H9 (cell line): ENCODE results near the gene NFYC. TPM values are rescaled to one million over a fixed set of nuclear protein-coding genes. Genes with fewer than 3 reads are reported as not detected.
"Not testable (repeated sequence)": the region's sequence is repeated elsewhere in the genome, so short reads cannot be mapped to it uniquely, and the experiment has no call there.

ENCODE experiments used
- DNase-seq: peaks from one replicate; pipeline ENCODE4 v3.0.0-alpha.2; 2017
- H2AFZ ChIP-seq: one replicate; pipeline ENCODE4 v1.6.1; 2013; ENCODE audit warnings: mild to moderate bottlenecking, low read length, control low read depth, moderate library complexity
- H2AK5ac ChIP-seq: 2 replicates; pipeline ENCODE4 v1.6.1; 2013; ENCODE audit warnings: low read length, control low read depth, mixed read lengths; ENCODE audit not compliant: insufficient read length
- H2BK120ac ChIP-seq: one replicate; pipeline ENCODE4 v1.6.1; 2013; ENCODE audit warnings: low read depth, mild to moderate bottlenecking, low read length, control low read depth, inconsistent platforms; ENCODE audit not compliant: poor library complexity, severe bottlenecking
- H2BK12ac ChIP-seq: 2 replicates; pipeline ENCODE4 v1.6.1; 2013; ENCODE audit warnings: low read length, control low read depth, mixed read lengths, low read depth; ENCODE audit not compliant: insufficient read length
- H2BK15ac ChIP-seq: 2 replicates; pipeline ENCODE4 v1.6.1; 2013; ENCODE audit warnings: low read depth, low read length, control low read depth
- H2BK20ac ChIP-seq: one replicate; pipeline ENCODE4 v1.6.1; 2013; ENCODE audit warnings: low read depth, mild to moderate bottlenecking, low read length, control low read depth, inconsistent platforms; ENCODE audit not compliant: poor library complexity, severe bottlenecking
- H2BK5ac ChIP-seq: 2 replicates; pipeline ENCODE4 v1.6.1; 2013; ENCODE audit warnings: low read length, control low read depth, mixed read lengths; ENCODE audit not compliant: insufficient read length
- H3K14ac ChIP-seq: 2 replicates; pipeline ENCODE4 v1.6.1; 2013; ENCODE audit warnings: low read length, control low read depth; ENCODE audit not compliant: insufficient read depth
- H3K18ac ChIP-seq: 2 replicates; pipeline ENCODE4 v1.6.1; 2013; ENCODE audit warnings: low read depth, mild to moderate bottlenecking, mixed read lengths, low read length, control low read depth; ENCODE audit not compliant: insufficient read length
- H3K23ac ChIP-seq: 2 replicates; pipeline ENCODE4 v1.6.1; 2013; ENCODE audit warnings: low read length, control low read depth, mixed read lengths, low read depth; ENCODE audit not compliant: insufficient read length
- H3K23me2 ChIP-seq: 2 replicates; pipeline ENCODE4 v1.6.1; 2013; ENCODE audit warnings: low read depth, mild to moderate bottlenecking, mixed read lengths, low read length, control low read depth; ENCODE audit not compliant: insufficient read length, poor library complexity, severe bottlenecking
- H3K27ac ChIP-seq: 2 replicates; pipeline ENCODE4 v1.5.1; 2013; ENCODE audit warnings: low read length, control low read depth, mixed read lengths, low read depth; ENCODE audit not compliant: insufficient read length
- H3K27me3 ChIP-seq: 2 replicates; pipeline ENCODE4 v1.6.1; 2013; ENCODE audit warnings: low read length, control low read depth, inconsistent platforms; ENCODE audit not compliant: insufficient read depth
- H3K4ac ChIP-seq: 2 replicates; pipeline ENCODE4 v1.6.1; 2013; ENCODE audit warnings: low read depth, mild to moderate bottlenecking, control low read depth, inconsistent platforms, low read length, moderate library complexity
- H3K4me1 ChIP-seq: 2 replicates; pipeline ENCODE4 v1.6.1; 2013; ENCODE audit warnings: low read length, control low read depth, inconsistent platforms; ENCODE audit not compliant: insufficient read depth
- H3K4me2 ChIP-seq: 2 replicates; pipeline ENCODE4 v1.6.1; 2013; ENCODE audit warnings: low read length, control low read depth, mixed read lengths; ENCODE audit not compliant: insufficient read length, insufficient read depth
- H3K56ac ChIP-seq: 2 replicates; pipeline ENCODE4 v1.6.1; 2013; ENCODE audit warnings: low read depth, mild to moderate bottlenecking, mixed read lengths, low read length, control low read depth; ENCODE audit not compliant: insufficient read length
- H3K79me1 ChIP-seq: 2 replicates; pipeline ENCODE4 v1.6.1; 2013; ENCODE audit warnings: low read depth, mild to moderate bottlenecking, moderate library complexity, low read length, control low read depth, inconsistent platforms; ENCODE audit not compliant: insufficient read depth, poor library complexity, severe bottlenecking
- H3K79me2 ChIP-seq: 2 replicates; pipeline ENCODE4 v1.6.1; 2013; ENCODE audit warnings: low read length, control low read depth, inconsistent platforms; ENCODE audit not compliant: insufficient read depth
- H3K9ac ChIP-seq: 2 replicates; pipeline ENCODE4 v1.6.1; 2013; ENCODE audit warnings: low read length, control low read depth, mixed read lengths; ENCODE audit not compliant: insufficient read length; ENCODE audit errors: extremely low read depth
- H3K9me3 ChIP-seq: one replicate; pipeline ENCODE4 v1.6.1; 2013; ENCODE audit warnings: low read depth, low read length, inconsistent platforms; ENCODE audit not compliant: control insufficient read depth
- H3T11ph ChIP-seq: one replicate; pipeline ENCODE4 v1.6.1; 2013; ENCODE audit warnings: mild to moderate bottlenecking, low read length, control low read depth, inconsistent platforms
- H4K20me1 ChIP-seq: one replicate; pipeline ENCODE4 v1.6.1; 2013; ENCODE audit not compliant: control insufficient read depth, insufficient read length, insufficient read depth
- H4K5ac ChIP-seq: 2 replicates; pipeline ENCODE4 v1.6.1; 2013; ENCODE audit warnings: low read depth, mild to moderate bottlenecking, mixed read lengths, low read length, control low read depth; ENCODE audit not compliant: insufficient read length
- H4K8ac ChIP-seq: replicated peaks from 2 replicates; pipeline ENCODE4 v1.6.1; 2013; ENCODE audit warnings: low read length, control low read depth, mixed read lengths, low read depth; ENCODE audit not compliant: insufficient read length
- H4K91ac ChIP-seq: 2 replicates; pipeline ENCODE4 v1.6.1; 2013; ENCODE audit warnings: low read depth, mild to moderate bottlenecking, moderate library complexity, mixed read lengths, low read length, control low read depth; ENCODE audit not compliant: insufficient read length
- H3K27ac Mint-ChIP-seq, 3 experiments: 2 replicates in 2 of 3; 3 replicates in 1 of 3; pipeline ENCODE4 v1.8.0; 2020 to 2021; ENCODE audit warnings: mixed read lengths in 3 of 3, mild to moderate bottlenecking in 1 of 3, moderate library complexity in 1 of 3
- H3K27me3 Mint-ChIP-seq: 2 replicates; pipeline ENCODE4 v1.8.0; 2021; ENCODE audit warnings: low read depth, mild to moderate bottlenecking, moderate library complexity, mixed read lengths
- H3K36me3 Mint-ChIP-seq, 3 experiments: 2 replicates in 2 of 3; 3 replicates in 1 of 3; pipeline ENCODE4 v1.8.0; 2020 to 2021; ENCODE audit warnings: low read depth in 3 of 3, mixed read lengths in 3 of 3; ENCODE audit not compliant: insufficient read depth in 1 of 3
- H3K4me1 Mint-ChIP-seq, 2 experiments: 2 replicates each; pipeline ENCODE4 v1.8.0; 2020; ENCODE audit warnings: mixed read lengths in 2 of 2
- H3K4me3 Mint-ChIP-seq, 2 experiments: 2 replicates in 1 of 2; 3 replicates in 1 of 2; pipeline ENCODE4 v1.8.0; 2020 to 2021; ENCODE audit warnings: mild to moderate bottlenecking in 2 of 2, mixed read lengths in 2 of 2, moderate library complexity in 1 of 2
- H3K9me3 Mint-ChIP-seq, 2 experiments: 2 replicates in 1 of 2; 3 replicates in 1 of 2; pipeline ENCODE4 v1.8.0; 2020; ENCODE audit warnings: mild to moderate bottlenecking in 2 of 2, mixed read lengths in 2 of 2, moderate library complexity in 1 of 2
- CTCF ChIP-seq: fragments of 200-600 bp; sonication (generic); conservative IDR thresholded peaks from 3 replicates; pipeline ENCODE4 v1.8.0; 2021; ENCODE audit warnings: antibody characterized with exemption, mild to moderate bottlenecking
- WGBS: extraction: QIAGEN DNeasy Blood & Tissue Kit; methylation state at CpG from one replicate; pipeline ENCODE4 v1.1.7; 2013; ENCODE audit warnings: missing lambda C conversion rate, low lambda C conversion rate, mixed read lengths; ENCODE audit not compliant: insufficient read length; ENCODE audit errors: extremely low coverage; 5-methylcytosine and 5-hydroxymethylcytosine counted together
- total RNA-seq: library from RNA; stranded (reverse); gene quantifications from 2 replicates; pipeline ENCODE4 v1.2.1, GENCODE V29; 2021

NFYC gene
- total RNA-seq, 1 experiment from 2014 or later = 54.7 TPM

DNA sequence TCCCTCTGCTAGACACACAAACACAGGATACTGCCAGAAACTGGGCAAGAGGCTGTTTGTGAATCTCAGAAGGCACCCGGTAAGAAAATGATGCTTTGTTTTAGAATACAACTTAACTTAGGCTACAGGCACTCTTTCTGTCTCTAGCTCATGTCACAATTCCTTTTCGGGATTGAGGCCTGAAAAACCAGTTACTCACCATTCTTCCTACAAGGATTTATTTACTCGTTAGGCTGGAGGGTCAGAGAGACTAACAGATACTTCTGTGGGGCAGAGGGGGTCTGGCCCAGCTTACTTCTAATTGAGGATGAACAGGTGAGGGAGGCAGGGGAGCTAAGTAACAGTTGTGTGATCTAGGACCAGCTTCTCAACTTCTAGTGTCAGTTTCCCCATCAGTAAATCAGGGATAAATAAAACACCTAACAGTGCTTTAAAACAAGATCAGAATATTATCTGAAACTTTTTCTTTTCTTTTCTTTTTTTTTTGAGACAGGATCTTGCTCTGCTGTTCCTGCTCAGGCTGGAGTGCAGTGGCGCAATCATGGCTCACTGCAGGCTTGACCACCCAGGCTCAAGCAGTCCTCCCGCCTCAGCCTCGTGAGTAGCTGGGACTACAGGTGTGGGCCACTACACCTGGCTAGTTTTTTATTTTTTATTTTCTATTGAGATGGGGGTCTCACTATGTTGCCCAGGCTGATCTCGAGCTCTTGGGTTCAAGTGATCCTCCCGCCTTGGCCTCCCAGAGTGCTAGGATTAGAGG, 31.9 kb downstream of the NFYC start:
- peak overlapping the region in 1 of 3 experiments; percentile 68; a peak in 2 of 7 replicates for H3K27ac Mint-ChIP-seq

DNA sequence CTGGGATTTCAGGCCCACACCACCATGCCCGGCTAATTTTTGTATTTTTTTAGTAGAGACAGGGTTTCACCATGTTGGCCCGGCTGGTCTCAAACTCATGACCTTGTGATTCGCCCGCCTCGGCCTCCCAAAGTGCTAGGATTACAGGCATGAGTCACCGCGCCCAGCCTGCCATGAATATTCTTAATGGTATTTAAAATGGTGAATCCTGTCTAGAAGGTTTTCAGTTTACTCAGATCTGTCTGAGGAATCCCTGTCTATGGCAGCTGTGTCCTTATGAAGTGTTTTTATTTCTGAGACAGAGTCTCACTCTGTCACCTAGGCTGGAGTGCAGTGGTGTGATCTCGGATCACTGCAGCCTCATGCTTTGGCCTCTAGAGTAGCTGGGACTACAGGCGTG, 36.2 kb downstream of the NFYC start:
- DNase-seq, H3K4ac ChIP-seq, H3K9me3 ChIP-seq, H3K4me3 Mint-ChIP-seq, H3T11ph ChIP-seq, H2BK12ac ChIP-seq, H3K4me2 ChIP-seq, H3K9me3 Mint-ChIP-seq, H2BK5ac ChIP-seq, H2AFZ ChIP-seq, H4K20me1 ChIP-seq, H3K27ac ChIP-seq, H4K91ac ChIP-seq, H2AK5ac ChIP-seq, H2BK120ac ChIP-seq, H4K8ac ChIP-seq, H2BK20ac ChIP-seq, H3K27me3 ChIP-seq, H2BK15ac ChIP-seq, H3K23me2 ChIP-seq, H3K27me3 Mint-ChIP-seq, H3K23ac ChIP-seq, H4K5ac ChIP-seq, H3K4me1 ChIP-seq, H3K9ac ChIP-seq, H3K14ac ChIP-seq, H3K18ac ChIP-seq, H3K56ac ChIP-seq: not testable (repeated sequence)
- H3K36me3 Mint-ChIP-seq = peaks cover 7 to 21% (median 14%) of the 10 kb centered on the region in 3 experiments; a peak in 6 of 7 replicates
- no CpG with 5 or more reads among the region's 9 CpGs for whole genome bisulfite sequencing
- Histone ChIP-seq H3K79me2 (peaks cover 11% of the 10 kb centered on the region; the same call in 1 of the 2 replicates), H3K79me1 (peaks cover 15% of the 10 kb centered on the region)
- H3K27ac Mint-ChIP-seq = peak overlapping the region in 1 of 3 experiments; percentile 61; a peak in 1 of 7 replicates
- H3K4me1 Mint-ChIP-seq = peaks cover 12 to 13% of the 10 kb centered on the region in 2 experiments

More for the DNA sequence above, 31.9 kb downstream of the NFYC start:
- Histone ChIP-seq H3K79me1 (peaks cover 15% of the 10 kb centered on the region), H3K23me2 (no peaks in the 10 kb centered on the region), H3K23ac (no peak overlapping the region), H3K4ac (no peak overlapping the region), H3K4me2 (no peak overlapping the region), H3K27me3 (no peaks in the 10 kb centered on the region), H3K27ac (no peak overlapping the region), H2AK5ac (no peak overlapping the region), H3T11ph (no peak overlapping the region), H4K20me1 (no peaks in the 10 kb centered on the region), H4K91ac (no peak overlapping the region), H3K56ac (no peak overlapping the region), H2BK15ac (no peak overlapping the region), H2AFZ (no peak overlapping the region), H2BK5ac (no peak overlapping the region), H3K18ac (no peak overlapping the region), H2BK120ac (no peak overlapping the region), H3K79me2 (peaks cover 9% of the 10 kb centered on the region; the same call in 1 of the 2 replicates), H3K14ac (no peak overlapping the region), H4K5ac (no peak overlapping the region), H3K9me3 (no peaks in the 10 kb centered on the region), H2BK20ac (no peak overlapping the region), H4K8ac (no peak overlapping the region), H2BK12ac (no peak overlapping the region), H3K9ac (no peak overlapping the region), H3K4me1 (no peaks in the 10 kb centered on the region)
- TF ChIP-seq CTCF = no peak
- no peaks in the 10 kb centered on the region for H3K27me3 Mint-ChIP-seq
- H3K4me3 Mint-ChIP-seq = no peak overlapping the region
- no peak for DNase-seq
- peaks cover 2 to 20% (median 7%) of the 10 kb centered on the region in 3 experiments; a peak in 6 of 7 replicates for H3K36me3 Mint-ChIP-seq
- no peaks in the 10 kb centered on the region for H3K9me3 Mint-ChIP-seq
- no CpG with 5 or more reads among the region's 8 CpGs for WGBS
- peaks cover 7 to 15% of the 10 kb centered on the region in 2 experiments for H3K4me1 Mint-ChIP-seq
